Gastrocnemius medialis (tissue), 4 donors: ENCODE measurements around the gene RGS11.

Experiments used
- CTCF ChIP-seq, 5 experiments: fragments of 450-650 bp in 3 of 5; fragments of 200-600 bp in 2 of 5; sonication (generic) in 2 of 5; IDR thresholded peaks in 4 of 5; conservative IDR thresholded peaks in 1 of 5; 1 replicate in 4 of 5; 2 replicates in 1 of 5; pipeline ENCODE4 v1.5.1; 2016 to 2019; ENCODE audit warnings: antibody characterized with exemption in 5 of 5, mild to moderate bottlenecking in 3 of 5, moderate library complexity in 3 of 5
- POLR2A ChIP-seq, 2 donors: fragments of 450-650 bp; IDR thresholded peaks; one replicate each; pipeline ENCODE4 v1.6.1; 2017; ENCODE audit warnings: antibody characterized with exemption in 2 of 2, mild to moderate bottlenecking in 2 of 2, moderate library complexity in 2 of 2

GRCh38 chr16:303760-304505 is 28.2 kb upstream of the RGS11 start:
- TF ChIP-seq CTCF (IDR thresholded peaks at IDR 0.05 in 4 of 5, conservative IDR thresholded peaks at IDR 0.05 in 1 of 5) (no peak), POLR2A (IDR thresholded peaks at IDR 0.05) (no peak)
